Astrocyte (in vitro differentiated cells and primary cell): ENCODE data around the gene DIP2C. TPM values are rescaled to one million over a fixed set of nuclear protein-coding genes. Genes with fewer than 3 reads are reported as not detected.
A peak's percentile ranks its signal among the peaks of the same experiment; 100 is the strongest.
"Not testable (repeated sequence)": the region's sequence is repeated elsewhere in the genome, so short reads cannot be mapped to it uniquely, and the experiment has no call there.

Source experiments
- DNase-seq: peaks from one replicate; pipeline ENCODE4 v3.0.0-alpha.2; 2010; ENCODE audit warnings: low read depth
- FAIRE-seq: peaks from 2 replicates; lab custom pipeline; 2011; peaks lifted over from hg19 to GRCh38; lab: Jason Lieb, UNC
- H2AFZ ChIP-seq: 2 replicates; pipeline ENCODE4 v1.6.0; 2012; ENCODE audit warnings: low read depth, low read length, inconsistent platforms
- H3K27ac ChIP-seq: 2 replicates; pipeline ENCODE4 v1.5.1; 2011; ENCODE audit warnings: low read depth, low read length, inconsistent platforms
- H3K27me3 ChIP-seq: 2 replicates; pipeline ENCODE4 v1.6.0; 2011; ENCODE audit warnings: low read length, inconsistent platforms; ENCODE audit not compliant: insufficient read depth
- H3K36me3 ChIP-seq: 2 replicates; pipeline ENCODE4 v1.5.1; 2011; ENCODE audit warnings: low read length, inconsistent platforms; ENCODE audit not compliant: insufficient read depth
- H3K4me1 ChIP-seq: 2 replicates; pipeline ENCODE4 v1.5.1; 2011; ENCODE audit warnings: low read length, inconsistent platforms; ENCODE audit not compliant: insufficient read depth
- H3K4me2 ChIP-seq: 2 replicates; pipeline ENCODE4 v1.6.0; 2012; ENCODE audit warnings: low read length, inconsistent platforms
- H3K4me3 ChIP-seq: 2 replicates; pipeline ENCODE4 v1.5.1; 2011; ENCODE audit warnings: low read depth, mild to moderate bottlenecking, low read length, inconsistent platforms; ENCODE audit not compliant: insufficient read depth
- H3K79me2 ChIP-seq: 2 replicates; pipeline ENCODE4 v1.6.0; 2012; ENCODE audit warnings: mild to moderate bottlenecking, low read length, inconsistent platforms; ENCODE audit not compliant: insufficient read depth
- H3K9ac ChIP-seq: 2 replicates; pipeline ENCODE4 v1.6.0; 2012; ENCODE audit warnings: mild to moderate bottlenecking, low read length, inconsistent platforms
- H3K9me3 ChIP-seq: 2 replicates; pipeline ENCODE4 v1.5.1; 2012; ENCODE audit warnings: low read depth, mild to moderate bottlenecking, low read length, inconsistent platforms; ENCODE audit not compliant: insufficient read depth
- H4K20me1 ChIP-seq: 2 replicates; pipeline ENCODE4 v1.6.0; 2012; ENCODE audit warnings: low read length, inconsistent platforms; ENCODE audit not compliant: insufficient read depth
- H3K27ac Mint-ChIP-seq: one replicate; pipeline ENCODE4 v1.8.0; 2021; ENCODE audit warnings: mild to moderate bottlenecking, mixed read lengths; ENCODE audit not compliant: unreplicated experiment
- H3K27me3 Mint-ChIP-seq: one replicate; pipeline ENCODE4 v1.8.0; 2021; ENCODE audit warnings: low read depth, mixed read lengths; ENCODE audit not compliant: unreplicated experiment
- H3K36me3 Mint-ChIP-seq: one replicate; pipeline ENCODE4 v1.8.0; 2021; ENCODE audit warnings: low read depth, mixed read lengths; ENCODE audit not compliant: unreplicated experiment
- H3K4me1 Mint-ChIP-seq: one replicate; pipeline ENCODE4 v1.8.0; 2021; ENCODE audit warnings: low read depth, mixed read lengths; ENCODE audit not compliant: unreplicated experiment
- H3K4me3 Mint-ChIP-seq: one replicate; pipeline ENCODE4 v1.8.0; 2021; ENCODE audit warnings: mild to moderate bottlenecking, moderate library complexity, mixed read lengths; ENCODE audit not compliant: unreplicated experiment
- H3K9me3 Mint-ChIP-seq: one replicate; pipeline ENCODE4 v1.8.0; 2021; ENCODE audit warnings: mild to moderate bottlenecking, mixed read lengths; ENCODE audit not compliant: unreplicated experiment
- EZH2 ChIP-seq: IDR thresholded peaks from 2 replicates; pipeline ENCODE4 v1.6.1; 2012; ENCODE audit warnings: mild to moderate bottlenecking, low read length, inconsistent platforms; ENCODE audit not compliant: insufficient read depth
- total RNA-seq: library from RNA; stranded (reverse); gene quantifications from 2 replicates; pipeline ENCODE4 v1.2.1, GENCODE V29; 2021
- TF ChIP-seq, protein P1 (sequence below): IDR thresholded peaks from 2 replicates; pipeline ENCODE4 v1.5.1; 2011; ENCODE audit warnings: low read depth, mild to moderate bottlenecking, inconsistent platforms, low read length, moderate library complexity; ENCODE audit not compliant: insufficient read depth

The DIP2C gene
- total RNA-seq, 1 donor from 2014 or later: 27.3 TPM

DNA sequence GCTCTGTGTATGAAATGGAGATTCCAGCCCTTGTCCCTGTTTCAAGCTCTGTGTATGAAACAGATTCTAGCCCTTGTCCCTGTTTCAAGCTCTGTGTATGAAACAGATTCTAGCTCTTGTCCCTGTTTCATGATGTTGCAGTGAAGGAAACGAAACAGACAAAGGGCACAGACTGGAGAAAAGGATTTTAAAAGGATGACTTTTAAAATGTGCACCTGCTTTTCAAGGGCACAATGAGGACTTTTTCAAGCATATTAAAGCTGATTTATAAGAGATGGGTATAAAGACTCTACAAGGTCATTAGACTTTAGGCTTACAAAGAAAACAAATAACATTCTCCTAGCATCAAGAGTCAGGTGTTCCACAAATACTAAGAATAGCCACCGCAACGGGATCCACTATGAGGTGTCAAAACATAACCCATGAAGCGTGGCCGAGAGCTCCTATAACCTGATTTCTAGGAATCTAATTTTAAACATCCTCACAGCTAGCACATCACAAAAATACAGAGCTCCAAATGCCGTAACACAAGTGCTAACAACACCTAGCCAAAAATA is 29.0 kb downstream of the DIP2C start:
- no peak overlapping the region for H3K4me3 ChIP-seq
- Mint-ChIP-seq H3K9me3 (no peaks in the 10 kb centered on the region), H3K36me3 (peaks cover 2% of the 10 kb centered on the region), H3K4me3 (no peak overlapping the region), H3K4me1 (peaks cover 48% of the 10 kb centered on the region), H3K27ac (peak overlapping the region; percentile 83), H3K27me3 (no peaks in the 10 kb centered on the region)
- H3K36me3 ChIP-seq: no peaks in the 10 kb centered on the region
- no peak for TF ChIP-seq EZH2
- TF ChIP-seq, protein P1, sequence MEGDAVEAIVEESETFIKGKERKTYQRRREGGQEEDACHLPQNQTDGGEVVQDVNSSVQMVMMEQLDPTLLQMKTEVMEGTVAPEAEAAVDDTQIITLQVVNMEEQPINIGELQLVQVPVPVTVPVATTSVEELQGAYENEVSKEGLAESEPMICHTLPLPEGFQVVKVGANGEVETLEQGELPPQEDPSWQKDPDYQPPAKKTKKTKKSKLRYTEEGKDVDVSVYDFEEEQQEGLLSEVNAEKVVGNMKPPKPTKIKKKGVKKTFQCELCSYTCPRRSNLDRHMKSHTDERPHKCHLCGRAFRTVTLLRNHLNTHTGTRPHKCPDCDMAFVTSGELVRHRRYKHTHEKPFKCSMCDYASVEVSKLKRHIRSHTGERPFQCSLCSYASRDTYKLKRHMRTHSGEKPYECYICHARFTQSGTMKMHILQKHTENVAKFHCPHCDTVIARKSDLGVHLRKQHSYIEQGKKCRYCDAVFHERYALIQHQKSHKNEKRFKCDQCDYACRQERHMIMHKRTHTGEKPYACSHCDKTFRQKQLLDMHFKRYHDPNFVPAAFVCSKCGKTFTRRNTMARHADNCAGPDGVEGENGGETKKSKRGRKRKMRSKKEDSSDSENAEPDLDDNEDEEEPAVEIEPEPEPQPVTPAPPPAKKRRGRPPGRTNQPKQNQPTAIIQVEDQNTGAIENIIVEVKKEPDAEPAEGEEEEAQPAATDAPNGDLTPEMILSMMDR: no peak
- no peak overlapping the region for H2AFZ ChIP-seq
- no peaks in the 10 kb centered on the region for H3K9me3 ChIP-seq
- peak overlapping the region; percentile 77 for H3K9ac ChIP-seq
- DNase-seq (no peak), FAIRE-seq (no peak)
- peaks cover 72% of the 10 kb centered on the region for H4K20me1 ChIP-seq
- peak overlapping the region; percentile 78 for H3K4me2 ChIP-seq
- H3K27me3 ChIP-seq: no peaks in the 10 kb centered on the region
- H3K27ac ChIP-seq: peak overlapping the region; percentile 79
- peaks cover 89% of the 10 kb centered on the region for H3K79me2 ChIP-seq
- peaks cover 27% of the 10 kb centered on the region for H3K4me1 ChIP-seq

DNA sequence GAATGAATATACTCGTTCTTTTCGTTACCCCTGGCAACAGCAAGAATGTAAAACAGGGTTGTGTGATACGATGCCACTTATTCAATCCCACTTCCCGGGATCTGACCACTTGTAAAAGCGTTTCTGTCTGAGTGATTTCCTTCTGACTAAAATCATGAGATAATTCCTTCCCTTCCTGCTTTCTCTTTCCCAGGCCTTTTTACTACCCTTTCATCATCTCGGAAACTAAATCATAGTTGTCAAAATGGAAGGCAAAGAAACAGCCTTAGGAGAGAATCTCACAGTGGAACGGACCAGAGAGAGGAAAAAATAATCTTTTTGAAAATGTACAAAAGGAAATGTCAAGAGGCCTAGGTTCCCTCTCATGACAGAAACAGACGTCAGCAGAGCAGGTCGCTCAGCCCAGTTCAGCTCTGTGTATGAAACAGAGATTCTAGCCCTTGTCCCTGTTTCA is 29.8 kb downstream of the DIP2C start:
- peaks cover 78% of the 10 kb centered on the region for H4K20me1 ChIP-seq
- peak overlapping the region; percentile 78 for H3K4me2 ChIP-seq
- Mint-ChIP-seq H3K9me3 (no peaks in the 10 kb centered on the region), H3K4me3 (peak overlapping the region; percentile 51), H3K4me1 (peaks cover 48% of the 10 kb centered on the region), H3K27ac (peak overlapping the region; percentile 59), H3K36me3 (no peaks in the 10 kb centered on the region), H3K27me3 (no peaks in the 10 kb centered on the region)
- peak; percentile 89 for DNase-seq
- peak overlapping the region; percentile 30 for H3K4me3 ChIP-seq
- H3K27ac ChIP-seq: peak overlapping the region; percentile 79
- H3K9me3 ChIP-seq: no peaks in the 10 kb centered on the region
- FAIRE-seq: peak; percentile 77
- peak overlapping the region; percentile 77 for H3K9ac ChIP-seq
- peaks cover 27% of the 10 kb centered on the region for H3K4me1 ChIP-seq
- H2AFZ ChIP-seq: no peak overlapping the region
- peaks cover 89% of the 10 kb centered on the region for H3K79me2 ChIP-seq
- H3K27me3 ChIP-seq: no peaks in the 10 kb centered on the region
- TF ChIP-seq, protein P1: no peak
- no peak for TF ChIP-seq EZH2
- H3K36me3 ChIP-seq: no peaks in the 10 kb centered on the region

DNA sequence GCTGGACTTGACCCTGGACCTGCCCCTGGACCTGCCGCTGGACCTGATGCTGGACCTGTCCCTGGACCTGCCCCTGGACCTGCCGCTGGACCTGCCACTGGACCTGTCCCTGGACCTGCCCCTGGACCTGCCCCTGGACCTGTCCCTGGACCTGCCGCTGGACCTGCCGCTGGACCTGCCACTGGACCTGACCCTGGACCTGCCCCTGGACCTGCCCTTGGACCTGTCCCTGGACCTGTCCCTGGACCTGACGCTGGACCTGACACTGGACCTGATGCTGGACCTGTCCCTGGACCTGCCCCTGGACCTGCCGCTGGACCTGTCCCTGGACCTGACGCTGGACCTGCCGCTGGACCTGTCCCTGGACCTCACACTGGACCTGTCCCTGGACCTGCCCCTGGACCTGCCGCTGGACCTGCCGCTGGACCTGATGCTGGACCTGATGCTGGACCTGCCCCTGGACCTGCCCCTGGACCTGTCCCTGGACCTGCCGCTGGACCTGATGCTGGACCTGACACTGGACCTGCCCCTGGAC is 31.6 kb downstream of the DIP2C start:
- not testable (repeated sequence) for H3K27me3 ChIP-seq, H2AFZ ChIP-seq, H3K27me3 Mint-ChIP-seq, H3K4me3 Mint-ChIP-seq, H3K27ac Mint-ChIP-seq, DNase-seq, FAIRE-seq, H3K36me3 ChIP-seq, H3K36me3 Mint-ChIP-seq, H3K27ac ChIP-seq, H3K4me3 ChIP-seq, H3K9ac ChIP-seq, H3K9me3 Mint-ChIP-seq, H3K4me2 ChIP-seq, H3K9me3 ChIP-seq
- peaks cover 41% of the 10 kb centered on the region for H3K4me1 Mint-ChIP-seq
- Histone ChIP-seq H3K79me2 (peaks cover 89% of the 10 kb centered on the region), H3K4me1 (peaks cover 30% of the 10 kb centered on the region), H4K20me1 (peaks cover 80% of the 10 kb centered on the region)
